GM12878 (cell line): Measurements from ENCODE around the gene MCM3. TPM values are rescaled to one million over a fixed set of nuclear protein-coding genes. Genes with fewer than 3 reads are reported as not detected.

Experiments used
- ATAC-seq: fragments of 200-7000 bp; cut with Tn5 transposase; 3 replicates; pipeline ENCODE4 v1.9.1; 2020; ENCODE audit warnings: mild to moderate bottlenecking, moderate library complexity
- BruUV-seq: library from RNA; stranded (reverse); fragments of 400-500 nt; replicated peaks from 2 replicates; lab custom pipeline; 2021; lab: Mats Ljungman, UMichigan
- CTCF ChIA-PET: fragments of 300-600 bp; sonication (Branson Sonifier 250); formaldehyde crosslinking; extraction: SDS; loops from one replicate; lab custom pipeline; 2021; ENCODE audit warnings: inconsistent platforms; lab: Yijun Ruan, JAX
- POLR2A ChIA-PET: fragments of 350-600 bp; formaldehyde crosslinking; extraction: SDS; loops from one replicate; lab custom pipeline; 2021; ENCODE audit warnings: inconsistent platforms; lab: Charles Lee
- RAD21 ChIA-PET: fragments of 300-600 bp; sonication (Branson Sonifier 250); formaldehyde crosslinking; loops from one replicate; lab custom pipeline; 2023; ENCODE audit warnings: antibody characterized with exemption; ENCODE audit not compliant: unreplicated experiment; lab: Charles Lee
- SMC1A ChIA-PET: fragments of 300-600 bp; sonication (Branson Sonifier 250); formaldehyde crosslinking; loops from one replicate; lab custom pipeline; 2023; ENCODE audit not compliant: unreplicated experiment, uncharacterized antibody; lab: Charles Lee
- DNase-seq: peaks from one replicate; pipeline ENCODE4 v3.0.0-alpha.2; 2011; ENCODE audit warnings: low read depth, low spot score
- FAIRE-seq: peaks from 3 replicates; lab custom pipeline; 2011; peaks lifted over from hg19 to GRCh38; lab: Jason Lieb, UNC
- H2AFZ ChIP-seq: 2 replicates; pipeline ENCODE4 v1.6.0; 2011; ENCODE audit warnings: low read depth, low read length, control low read depth; ENCODE audit not compliant: control insufficient read depth
- H3K27ac ChIP-seq: 2 replicates; pipeline ENCODE4 v1.5.1; 2011; ENCODE audit warnings: control low read depth; ENCODE audit not compliant: control insufficient read depth, insufficient read depth
- H3K27me3 ChIP-seq, 2 experiments: replicated peaks in 1 of 2; 2 replicates each; pipeline versions ENCODE4 v1.6.0 to v1.6.1; 2011; ENCODE audit warnings: low read length in 1 of 2; ENCODE audit not compliant: control insufficient read depth in 2 of 2, insufficient read depth in 2 of 2
- H3K36me3 ChIP-seq, 2 experiments: 2 replicates each; pipeline ENCODE4 v1.5.1; 2011; ENCODE audit warnings: low read length in 1 of 2; ENCODE audit not compliant: control insufficient read depth in 2 of 2, insufficient read depth in 2 of 2
- H3K4me1 ChIP-seq: 2 replicates; pipeline ENCODE4 v1.6.1; 2011; ENCODE audit warnings: mild to moderate bottlenecking, low read length, moderate library complexity, mixed read lengths; ENCODE audit not compliant: control insufficient read depth, insufficient read depth
- H3K4me2 ChIP-seq: 2 replicates; pipeline ENCODE4 v1.6.0; 2011; ENCODE audit warnings: control low read depth; ENCODE audit not compliant: control insufficient read depth, insufficient read depth
- H3K4me3 ChIP-seq: fragments of 200-600 bp; sonication (generic); 2 replicates; pipeline ENCODE4 v1.5.1; 2016
- H3K79me2 ChIP-seq: 2 replicates; pipeline ENCODE4 v1.6.0; 2011; ENCODE audit warnings: low read length; ENCODE audit not compliant: control insufficient read depth, insufficient read depth
- H3K9ac ChIP-seq: 2 replicates; pipeline ENCODE4 v1.8.0; 2011; ENCODE audit warnings: low read length, control low read depth, mixed read lengths; ENCODE audit not compliant: control insufficient read depth, insufficient read depth
- H3K9me3 ChIP-seq: replicated peaks from 3 replicates; pipeline ENCODE4 v1.5.1; 2011; ENCODE audit warnings: mild to moderate bottlenecking, low read length; ENCODE audit not compliant: control insufficient read depth, insufficient read depth
- H4K20me1 ChIP-seq: 2 replicates; pipeline ENCODE4 v1.6.0; 2011; ENCODE audit not compliant: control insufficient read depth, insufficient read depth
- CREB1 ChIP-seq: IDR thresholded peaks from 2 replicates; pipeline ENCODE4 v1.6.1; 2012; ENCODE audit warnings: low read depth, mild to moderate bottlenecking, inconsistent platforms
- EED ChIP-seq: sonication (generic); IDR thresholded peaks from 2 replicates; pipeline ENCODE4 v1.6.1; 2016; ENCODE audit warnings: antibody characterized with exemption, low read depth
- EGR1 ChIP-seq, 2 experiments: IDR thresholded peaks; 1 replicate in 1 of 2; 2 replicates in 1 of 2; pipeline ENCODE4 v1.6.1; 2011 to 2012; ENCODE audit warnings: low read depth in 2 of 2, low read length in 2 of 2, borderline replicate concordance in 1 of 2, mild to moderate bottlenecking in 1 of 2, moderate library complexity in 1 of 2
- ELK1 ChIP-seq: IDR thresholded peaks from 2 replicates; pipeline ENCODE4 v1.6.1; 2012; ENCODE audit warnings: low read depth, low read length, improper control_type of control experiment
- FOS ChIP-seq: IDR thresholded peaks from 3 replicates; pipeline ENCODE4 v1.6.1; 2011; ENCODE audit warnings: borderline replicate concordance; ENCODE audit not compliant: insufficient read length; ENCODE audit errors: extremely low read depth
- GATAD2B ChIP-seq: fragments of 450-650 bp; conservative IDR thresholded peaks from 2 replicates; pipeline ENCODE4 v1.6.1; 2017; ENCODE audit warnings: low read depth, mild to moderate bottlenecking, moderate library complexity
- HDAC6 ChIP-seq: fragments of 200-600 bp; sonication (generic); IDR thresholded peaks from one replicate; pipeline ENCODE4 v1.8.0; 2017; ENCODE audit warnings: antibody characterized with exemption; ENCODE audit not compliant: unreplicated experiment
- MEF2B ChIP-seq: fragments of 450-650 bp; IDR thresholded peaks from 2 replicates; pipeline ENCODE4 v1.6.1; 2018; ENCODE audit warnings: mild to moderate bottlenecking, moderate library complexity; ENCODE audit not compliant: partially characterized antibody, poor library complexity, severe bottlenecking
- MYB ChIP-seq: fragments of 150-350 bp; IDR thresholded peaks from 2 replicates; pipeline ENCODE4 v1.6.1; 2014; ENCODE audit warnings: mild to moderate bottlenecking, low read depth, low read length, borderline replicate concordance
- NFYA ChIP-seq: IDR thresholded peaks from 2 replicates; pipeline ENCODE4 v1.6.1; 2011; ENCODE audit warnings: low read depth, mild to moderate bottlenecking, low read length, improper control_type of control experiment, borderline replicate concordance
- NR2C1 ChIP-seq: fragments of 450-650 bp; IDR thresholded peaks from 2 replicates; pipeline ENCODE4 v1.6.1; 2017; ENCODE audit warnings: antibody characterized with exemption, mild to moderate bottlenecking, moderate library complexity
- POLR2AphosphoS2 ChIP-seq: IDR thresholded peaks from 2 replicates; pipeline ENCODE4 v1.6.1; 2011; ENCODE audit warnings: low read depth, mild to moderate bottlenecking, low read length, improper control_type of control experiment, moderate library complexity
- RELA ChIP-seq: fragments of 450-650 bp; IDR thresholded peaks from 2 replicates; pipeline ENCODE4 v1.8.0; 2014; ENCODE audit warnings: borderline replicate concordance; ENCODE audit not compliant: partially characterized antibody
- RELB ChIP-seq: fragments of 450-650 bp; IDR thresholded peaks from 2 replicates; pipeline ENCODE4 v1.6.1; 2017; ENCODE audit warnings: low read depth, mild to moderate bottlenecking, moderate library complexity
- SMAD5 ChIP-seq: IDR thresholded peaks from 2 replicates; pipeline ENCODE4 v1.6.1; 2016; ENCODE audit warnings: antibody characterized with exemption, low read depth
- SREBF1 ChIP-seq: IDR thresholded peaks from 2 replicates; pipeline ENCODE4 v1.6.1; 2012; ENCODE audit warnings: mild to moderate bottlenecking, low read length
- STAT1 ChIP-seq: fragments of 450-650 bp; conservative IDR thresholded peaks from 2 replicates; pipeline ENCODE4 v1.6.1; 2014; ENCODE audit warnings: antibody characterized with exemption, mild to moderate bottlenecking
- TCF7 ChIP-seq: IDR thresholded peaks from 2 replicates; pipeline ENCODE4 v1.6.1; 2014; ENCODE audit warnings: antibody characterized with exemption, borderline replicate concordance
- ZSCAN29 ChIP-seq: fragments of 450-650 bp; IDR thresholded peaks from 2 replicates; pipeline ENCODE4 v1.6.1; 2017; ENCODE audit warnings: mild to moderate bottlenecking, moderate library complexity
- WGBS: methylation state at CpG from one replicate; pipeline ENCODE4 v1.1.6; 2016; ENCODE audit warnings: low lambda C conversion rate; ENCODE audit not compliant: insufficient replicate concordance, insufficient coverage; ENCODE audit errors: missing lambda C conversion rate; 5-methylcytosine and 5-hydroxymethylcytosine counted together
- in situ Hi-C: fragments of 300-500 bp; cut with MboI; formaldehyde crosslinking; loops from 9 replicates; pipeline ENCODE4 v1.14.3; 2018; ENCODE audit warnings: mixed read lengths
- intact Hi-C: fragments of 100-400 bp; cut with micrococcal nuclease; formaldehyde crosslinking; loops from one replicate; pipeline ENCODE4 v1.14.2; 2022; ENCODE audit not compliant: unreplicated experiment
- polyA plus RNA-seq, 11 experiments: library from polyadenylated mRNA; depleted of rRNA in 4 of 11; unstranded in 6 of 11; stranded (reverse) in 5 of 11; fragments of >200 nt; fragmentation: Nextera tagmentation in 4 of 11; fragmentation: Illumina TruSeq in 1 of 11; extraction: Ambion mirVana in 4 of 11; extraction: Trizol in 1 of 11; gene quantifications; 1 replicate in 1 of 11; 2 replicates in 10 of 11; pipeline versions ENCODE4 v1.2.1 to v1.2.3, GENCODE V29; 2011 to 2016; ENCODE audit warnings: inconsistent platforms in 2 of 11, missing spikeins in 2 of 11, low read depth in 1 of 11
- total RNA-seq, 4 experiments: library from RNA; depleted of rRNA in 3 of 4; stranded (reverse); fragments of >200 nt in 3 of 4; fragmentation: Illumina TruSeq in 1 of 4; extraction: Trizol in 1 of 4; gene quantifications; 2 replicates each; pipeline versions ENCODE4 v1.2.1 to v1.2.3, GENCODE V29; 2013 to 2021

The MCM3 gene
- total and polyA plus RNA-seq, 10 of the 15 experiments (the other 5 are each of a cell fraction or from before 2014, with no cell fraction given) = 74.1 to 265 (median 214) TPM

- TF ChIP-seq NFYA (no peak), RELB (0 out of 2 replicates have a peak, but pooled peaks have one; percentile 15), CREB1 (no peak), SREBF1 (no peak), STAT1 (no peak)
These were observed 33.5 kb upstream of the MCM3 start (continued) for GRCh38 chr6:52317841-52318581.

- TF ChIP-seq ELK1 (no peak), MEF2B (no peak), EED (no peak), FOS (no peak), GATAD2B (no peak), EGR1 (IDR thresholded peaks at IDR 0.05; ENCODE audit: borderline replicate concordance in 1 of 2, low read depth in 2 of 2, low read length in 2 of 2) (no peak), POLR2AphosphoS2 (no peak), MYB (no peak), HDAC6 (no peak), ZSCAN29 (no peak), NR2C1 (no peak), SMAD5 (no peak), RELA (no peak), TCF7 (no peak)
- Histone ChIP-seq H3K36me3 (no peaks in the 10 kb centered on the region), H3K27ac (no peak overlapping the region), H3K4me3 (no peak overlapping the region), H3K4me2 (no peak overlapping the region), H4K20me1 (no peaks in the 10 kb centered on the region), H3K79me2 (no peaks in the 10 kb centered on the region), H3K27me3 (no peaks in the 10 kb centered on the region), H3K9me3 (no peaks in the 10 kb centered on the region), H3K4me1 (peaks cover 15% of the 10 kb centered on the region), H3K9ac (no peak overlapping the region), H2AFZ (no peak overlapping the region)
- intact Hi-C loops = no loop called here
- ATAC-seq = no peak
- DNase-seq = no peak
- WGBS = 100% methylated on average over 1 of the region's 1 CpG
- SMC1A ChIA-PET = interaction anchor here (0.6 to 2.1 kb wide), 3 partner anchors 9 to 70 kb away, joined by 3 to 7 read pairs (median 3); partner anchors contain the start of gene MCM3
- POLR2A ChIA-PET = interaction anchor here (1.0 to 1.8 kb wide), 3 partner anchors 19 to 73 kb away, joined by 3 to 5 read pairs (median 3); no protein-coding TSS in a partner anchor
- CTCF ChIA-PET = interaction anchor here (1.5 to 1.7 kb wide), 2 partner anchors 10 to 11 kb away, joined by 3 to 7 read pairs; no protein-coding TSS in a partner anchor
- in situ Hi-C loops = no loop called here
- RAD21 ChIA-PET = no interaction called here
- FAIRE-seq = no peak
- BruUV-seq = no TSS peak
These were observed 32.7 kb upstream of the MCM3 start for GRCh38 chr6:52317211-52317610.
